SK-N-SH (cell line): Measurements from ENCODE around the gene SKI. TPM values are rescaled to one million over a fixed set of nuclear protein-coding genes. Genes with fewer than 3 reads are reported as not detected.

ENCODE experiments used
- CTCF ChIA-PET: fragments of 300-600, 350-600 bp; formaldehyde crosslinking; extraction: SDS; loops from one replicate; lab custom pipeline; 2021; lab: Yijun Ruan, JAX
- POLR2A ChIA-PET: fragments of 350-600 bp; sonication (Branson Sonifier 250); formaldehyde crosslinking; extraction: SDS; loops from one replicate; lab custom pipeline; 2020; ENCODE audit warnings: antibody characterized with exemption, inconsistent platforms; lab: Yijun Ruan, JAX
- DNase-seq: peaks from one replicate; pipeline ENCODE4 v3.0.0; 2012
- H2AFZ ChIP-seq: fragments of 200-600 bp; sonication (generic); 2 replicates; pipeline ENCODE4 v1.8.1; 2016; ENCODE audit warnings: antibody characterized with exemption, mild to moderate bottlenecking, low read depth
- H3F3A ChIP-seq: fragments of 200-600 bp; sonication (generic); replicated peaks from 2 replicates; pipeline ENCODE3; 2016; ENCODE audit warnings: antibody characterized with exemption, mild to moderate bottlenecking; ENCODE audit not compliant: insufficient read depth
- H3K27ac ChIP-seq, 2 experiments: fragments of 200-500 bp in 1 of 2; fragments of 200-600 bp in 1 of 2; sonication (Bioruptor generic) in 1 of 2; sonication (generic), shearing (Covaris generic) in 1 of 2; 2 replicates each; pipeline versions ENCODE4 v1.5.1 to v1.6.1; 2014 to 2016; ENCODE audit warnings: low read depth in 2 of 2, inconsistent platforms in 1 of 2, low read length in 1 of 2, mild to moderate bottlenecking in 1 of 2, mixed read lengths in 1 of 2
- H3K27me3 ChIP-seq: fragments of 200-600 bp; sonication (generic), shearing (Covaris generic); 2 replicates; pipeline ENCODE4 v1.6.1; 2016; ENCODE audit warnings: mixed run types; ENCODE audit not compliant: insufficient read depth
- H3K36me3 ChIP-seq, 2 experiments: fragments of 200-500 bp in 1 of 2; fragments of 200-600 bp in 1 of 2; sonication (Bioruptor generic) in 1 of 2; sonication (generic) in 1 of 2; replicated peaks in 1 of 2; 2 replicates each; pipeline versions ENCODE3 to v1.5.1; 2014 to 2016; ENCODE audit warnings: low read length in 1 of 2, mild to moderate bottlenecking in 1 of 2; ENCODE audit not compliant: insufficient read depth in 2 of 2, control insufficient read depth in 1 of 2
- H3K4me1 ChIP-seq, 2 experiments: fragments of 200-500 bp in 1 of 2; fragments of 200-600 bp in 1 of 2; sonication (Bioruptor generic) in 1 of 2; sonication (generic), shearing (Covaris generic) in 1 of 2; 2 replicates each; pipeline versions ENCODE4 v1.5.1 to v1.6.1; 2014 to 2016; ENCODE audit warnings: low read depth in 1 of 2, low read length in 1 of 2, mixed run types in 1 of 2; ENCODE audit not compliant: insufficient read depth in 2 of 2, control insufficient read depth in 1 of 2
- H3K4me2 ChIP-seq: fragments of 200-600 bp; sonication (generic), shearing (Covaris generic); 2 replicates; pipeline ENCODE4 v1.6.1; 2017; ENCODE audit warnings: mixed run types
- H3K4me3 ChIP-seq, 2 experiments: fragments of 200-500 bp in 1 of 2; fragments of 200-600 bp in 1 of 2; sonication (Bioruptor generic) in 1 of 2; sonication (generic), shearing (Covaris generic) in 1 of 2; 2 replicates each; pipeline versions ENCODE4 v1.5.1 to v1.8.1; 2014 to 2016; ENCODE audit warnings: low read depth in 2 of 2, inconsistent platforms in 1 of 2, low read length in 1 of 2, mild to moderate bottlenecking in 1 of 2, mixed read lengths in 1 of 2, moderate library complexity in 1 of 2
- H3K79me2 ChIP-seq: fragments of 200-600 bp; sonication (generic); 2 replicates; pipeline ENCODE4 v1.8.1; 2017; ENCODE audit warnings: mild to moderate bottlenecking; ENCODE audit not compliant: insufficient read depth
- H3K9ac ChIP-seq: fragments of 200-600 bp; sonication (generic); 2 replicates; pipeline ENCODE4 v1.6.1; 2017; ENCODE audit warnings: mixed run types
- H3K9me2 ChIP-seq: fragments of 200-600 bp; sonication (generic); 2 replicates; pipeline ENCODE4 v1.6.1; 2017; ENCODE audit warnings: mixed run types
- H3K9me3 ChIP-seq: fragments of 200-600 bp; sonication (generic); 2 replicates; pipeline ENCODE4 v1.6.1; 2017; ENCODE audit warnings: mixed run types, mild to moderate bottlenecking, moderate library complexity
- H4K20me1 ChIP-seq: fragments of 200-600 bp; sonication (generic); 2 replicates; pipeline ENCODE4 v1.6.1; 2017; ENCODE audit warnings: mild to moderate bottlenecking, mixed run types; ENCODE audit not compliant: insufficient read depth
- CHD2 ChIP-seq: fragments of 150-350 bp; IDR thresholded peaks from 2 replicates; pipeline ENCODE4 v1.6.1; 2018; ENCODE audit warnings: low read length; ENCODE audit not compliant: partially characterized antibody
- CTCF ChIP-seq: fragments of 200-600 bp; sonication (generic); IDR thresholded peaks from 2 replicates; pipeline ENCODE4 v1.6.1; 2017; ENCODE audit warnings: antibody characterized with exemption, mild to moderate bottlenecking, moderate library complexity
- FOSL2 ChIP-seq: IDR thresholded peaks from 2 replicates; pipeline ENCODE4 v1.4.0; 2012; ENCODE audit warnings: low read depth, mild to moderate bottlenecking, moderate library complexity, borderline replicate concordance
- JUND ChIP-seq: IDR thresholded peaks from 2 replicates; pipeline ENCODE4 v1.4.0; 2012
- MEF2A ChIP-seq: IDR thresholded peaks from 2 replicates; pipeline ENCODE4 v1.4.0; 2012; ENCODE audit warnings: low read depth, borderline replicate concordance
- MXI1 ChIP-seq: IDR thresholded peaks from 2 replicates; pipeline ENCODE4 v1.6.1; 2012; ENCODE audit warnings: mild to moderate bottlenecking, low read depth, low read length, improper control_type of control experiment
- NFIC ChIP-seq: IDR thresholded peaks from 2 replicates; pipeline ENCODE4 v1.4.0; 2012; ENCODE audit warnings: borderline replicate concordance
- NRF1 ChIP-seq: IDR thresholded peaks from 2 replicates; pipeline ENCODE4 v1.6.1; 2012; ENCODE audit warnings: low read depth, mild to moderate bottlenecking, low read length
- POLR2AphosphoS5 ChIP-seq: IDR thresholded peaks from 2 replicates; pipeline ENCODE4 v1.6.1; 2012; ENCODE audit warnings: low read depth, low read length
- RFX5 ChIP-seq: IDR thresholded peaks from 2 replicates; pipeline ENCODE4 v1.6.1; 2012; ENCODE audit warnings: mild to moderate bottlenecking, improper control_type of control experiment, low read length
- SIN3A ChIP-seq: IDR thresholded peaks from 2 replicates; pipeline ENCODE4 v1.6.1; 2012; ENCODE audit warnings: low read depth, mild to moderate bottlenecking, low read length, moderate library complexity, borderline replicate concordance
- TAF1 ChIP-seq: IDR thresholded peaks from 2 replicates; pipeline ENCODE4 v1.6.1; 2012; ENCODE audit warnings: low read depth, mild to moderate bottlenecking, low read length, moderate library complexity, borderline replicate concordance
- TCF12 ChIP-seq: IDR thresholded peaks from 2 replicates; pipeline ENCODE4 v1.4.0; 2012
- TEAD4 ChIP-seq: IDR thresholded peaks from 2 replicates; pipeline ENCODE4 v1.4.0; 2012; ENCODE audit warnings: mild to moderate bottlenecking, borderline replicate concordance; ENCODE audit not compliant: insufficient read depth
- ZBTB33 ChIP-seq: IDR thresholded peaks from 2 replicates; pipeline ENCODE4 v1.4.0; 2012; ENCODE audit warnings: low read depth, borderline replicate concordance
- WGBS: methylation state at CpG from one replicate; pipeline ENCODE4 v1.1.6; 2017; ENCODE audit warnings: low lambda C conversion rate; 5-methylcytosine and 5-hydroxymethylcytosine counted together
- polyA plus RNA-seq, 3 experiments: library from polyadenylated mRNA; depleted of rRNA; stranded (reverse); fragments of >200 nt; gene quantifications; 2 replicates each; pipeline ENCODE4 v1.2.3, GENCODE V29; 2012
- TF ChIP-seq, protein P1 (sequence below): fragments of 150-350 bp; IDR thresholded peaks from 2 replicates; pipeline ENCODE4 v1.6.1; 2016; ENCODE audit warnings: mild to moderate bottlenecking, low read depth, low read length
- TF ChIP-seq, protein P2 (sequence below): IDR thresholded peaks from 2 replicates; pipeline ENCODE4 v1.4.0; 2012; ENCODE audit warnings: low read depth
- TF ChIP-seq, protein P3 (sequence below): fragments of 150-350 bp; IDR thresholded peaks from 2 replicates; pipeline ENCODE4 v1.6.1; 2017; ENCODE audit warnings: antibody characterized with exemption, low read length, low read depth, borderline replicate concordance

SKI gene
- polyA plus RNA-seq, 1 of the 3 experiments (the other 2 are of a cell fraction): 7.2 TPM

GRCh38 chr1:2327841-2328240 is 99.7 kb downstream of the SKI start:
- Histone ChIP-seq H3K36me3 (no peaks in the 10 kb centered on the region), H4K20me1 (no peaks in the 10 kb centered on the region), H3K27ac (peak overlapping the region in 1 of 2 experiments; percentile 86; a peak in 1 of 4 replicates), H3K4me1 (peaks cover 0 to 39% of the 10 kb centered on the region in 2 experiments; a peak in 1 of 4 replicates), H3K9ac (no peak overlapping the region), H3K4me3 (no peak overlapping the region), H3K27me3 (no peaks in the 10 kb centered on the region), H3K79me2 (no peaks in the 10 kb centered on the region), H3F3A (no peaks in the 10 kb centered on the region), H3K4me2 (no peak overlapping the region), H3K9me3 (no peaks in the 10 kb centered on the region), H2AFZ (no peak overlapping the region), H3K9me2 (no peaks in the 10 kb centered on the region)
- ChIA-PET CTCF (interaction anchor here (1.0 to 1.8 kb wide), 5 partner anchors 12 to 153 kb away, joined by 3 to 11 read pairs (median 4); partner anchors contain the start of gene FAAP20), POLR2A (no interaction called here)
- 87% methylated on average over 19 of the region's 22 CpGs for WGBS
- DNase-seq: no peak
- TF ChIP-seq SIN3A (no peak), JUND (no peak), MEF2A (no peak), RFX5 (no peak), TCF12 (no peak), NRF1 (no peak), NFIC (no peak), ZBTB33 (no peak)
- TF ChIP-seq, protein P1, sequence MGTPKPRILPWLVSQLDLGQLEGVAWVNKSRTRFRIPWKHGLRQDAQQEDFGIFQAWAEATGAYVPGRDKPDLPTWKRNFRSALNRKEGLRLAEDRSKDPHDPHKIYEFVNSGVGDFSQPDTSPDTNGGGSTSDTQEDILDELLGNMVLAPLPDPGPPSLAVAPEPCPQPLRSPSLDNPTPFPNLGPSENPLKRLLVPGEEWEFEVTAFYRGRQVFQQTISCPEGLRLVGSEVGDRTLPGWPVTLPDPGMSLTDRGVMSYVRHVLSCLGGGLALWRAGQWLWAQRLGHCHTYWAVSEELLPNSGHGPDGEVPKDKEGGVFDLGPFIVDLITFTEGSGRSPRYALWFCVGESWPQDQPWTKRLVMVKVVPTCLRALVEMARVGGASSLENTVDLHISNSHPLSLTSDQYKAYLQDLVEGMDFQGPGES: no peak
- TF ChIP-seq, protein P2, sequence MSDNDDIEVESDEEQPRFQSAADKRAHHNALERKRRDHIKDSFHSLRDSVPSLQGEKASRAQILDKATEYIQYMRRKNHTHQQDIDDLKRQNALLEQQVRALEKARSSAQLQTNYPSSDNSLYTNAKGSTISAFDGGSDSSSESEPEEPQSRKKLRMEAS: no peak

GRCh38 chr1:2328676-2329455 is 100.7 kb downstream of the SKI start:
- Histone ChIP-seq H4K20me1 (no peaks in the 10 kb centered on the region), H2AFZ (no peak overlapping the region), H3K4me1 (peaks cover 0 to 39% of the 10 kb centered on the region in 2 experiments; a peak in 1 of 4 replicates), H3K27ac (no peak overlapping the region; a peak in 1 of 4 replicates), H3K9me2 (no peaks in the 10 kb centered on the region), H3F3A (no peaks in the 10 kb centered on the region), H3K9me3 (no peaks in the 10 kb centered on the region), H3K79me2 (no peaks in the 10 kb centered on the region), H3K36me3 (no peaks in the 10 kb centered on the region), H3K4me2 (no peak overlapping the region), H3K27me3 (no peaks in the 10 kb centered on the region), H3K9ac (no peak overlapping the region), H3K4me3 (no peak overlapping the region)
- CTCF ChIA-PET: interaction anchor here (0.8 to 1.8 kb wide), 4 partner anchors 9 to 134 kb away, joined by 4 to 11 read pairs (median 5); partner anchors contain the start of gene FAAP20
- DNase-seq: no peak
- POLR2A ChIA-PET: no interaction called here
- WGBS: 82% methylated on average over 8 of the region's 24 CpGs
- no peak for TF ChIP-seq TCF12
- TF ChIP-seq MXI1: no peak
- TF ChIP-seq, protein P1: no peak
- no peak for TF ChIP-seq SIN3A
- no peak for TF ChIP-seq CTCF
- no peak for TF ChIP-seq TEAD4
- TF ChIP-seq, protein P3, sequence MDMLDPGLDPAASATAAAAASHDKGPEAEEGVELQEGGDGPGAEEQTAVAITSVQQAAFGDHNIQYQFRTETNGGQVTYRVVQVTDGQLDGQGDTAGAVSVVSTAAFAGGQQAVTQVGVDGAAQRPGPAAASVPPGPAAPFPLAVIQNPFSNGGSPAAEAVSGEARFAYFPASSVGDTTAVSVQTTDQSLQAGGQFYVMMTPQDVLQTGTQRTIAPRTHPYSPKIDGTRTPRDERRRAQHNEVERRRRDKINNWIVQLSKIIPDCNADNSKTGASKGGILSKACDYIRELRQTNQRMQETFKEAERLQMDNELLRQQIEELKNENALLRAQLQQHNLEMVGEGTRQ: no peak
- no peak for TF ChIP-seq JUND
- no peak for TF ChIP-seq TAF1
- no peak for TF ChIP-seq POLR2AphosphoS5
- TF ChIP-seq RFX5: no peak
- no peak for TF ChIP-seq CHD2
- no peak for TF ChIP-seq NRF1
- TF ChIP-seq FOSL2: no peak
